GM12865 (cell line): ENCODE measurements around the gene CBLN1.

Source experiments
- DNase-seq: peaks from one replicate; pipeline ENCODE4 v3.0.0; 2010; ENCODE audit warnings: low read depth
- H3K4me3 ChIP-seq: 2 replicates; pipeline ENCODE4 v1.5.1; 2011; ENCODE audit warnings: mild to moderate bottlenecking, low read depth, low read length, control low read depth
- CTCF ChIP-seq: IDR thresholded peaks from 2 replicates; pipeline ENCODE4 v1.5.1; 2011; ENCODE audit warnings: low read length, control low read depth, low read depth, inconsistent platforms; ENCODE audit not compliant: insufficient read depth; ENCODE audit errors: missing control alignments

Gene CBLN1

DNA sequence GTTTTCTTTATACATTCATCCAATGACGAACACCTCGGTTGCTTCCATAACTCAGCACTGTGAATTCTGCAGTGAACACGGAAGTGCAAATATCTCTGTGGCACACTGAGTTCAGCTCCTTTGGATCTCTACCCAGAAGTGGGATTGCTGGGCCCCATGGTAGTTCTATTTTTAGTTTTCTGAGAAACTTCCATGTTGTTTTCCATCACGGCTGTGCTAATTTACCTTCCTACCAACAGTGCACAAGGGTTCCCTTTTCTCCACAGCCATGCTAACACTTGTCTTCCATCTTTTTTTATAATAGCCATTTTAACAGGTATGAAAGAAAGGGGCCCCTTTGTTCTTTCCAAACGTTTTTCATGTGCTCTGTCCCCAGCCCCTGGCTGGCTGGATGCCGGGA lies 30.2 kb upstream of the CBLN1 start:
- DNase-seq: no peak
- TF ChIP-seq CTCF: no peak
- H3K4me3 ChIP-seq: no peak overlapping the region

- no peak for DNase-seq
These were observed 25.5 kb upstream of the CBLN1 start for GRCh38 chr16:49307176-49307575.

DNA sequence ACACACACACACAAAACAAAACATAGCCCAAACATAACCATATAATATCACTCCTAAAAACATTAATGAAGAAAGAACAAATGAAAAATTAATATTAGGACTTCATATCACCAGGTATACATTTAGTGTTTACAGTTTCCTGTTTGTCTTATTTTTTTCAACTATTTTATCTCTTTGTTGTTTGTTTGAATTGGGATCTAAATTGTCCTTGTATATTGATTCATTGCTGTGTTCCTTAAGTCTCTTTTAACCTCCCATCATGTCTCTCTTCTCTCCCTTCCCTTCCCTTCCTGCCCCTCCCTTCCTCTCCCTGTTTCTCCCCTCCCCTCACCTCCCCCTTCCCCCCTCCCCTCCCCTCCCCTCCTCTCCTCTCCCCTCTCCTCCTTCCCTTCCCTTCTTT lies 23.8 kb upstream of the CBLN1 start:
- no peak for TF ChIP-seq CTCF
- DNase-seq: no peak
- H3K4me3 ChIP-seq: no peak overlapping the region

More at GRCh38 chr16:49307176-49307575, 25.5 kb upstream of the CBLN1 start:
- H3K4me3 ChIP-seq: no peak overlapping the region
- no peak for TF ChIP-seq CTCF

DNA sequence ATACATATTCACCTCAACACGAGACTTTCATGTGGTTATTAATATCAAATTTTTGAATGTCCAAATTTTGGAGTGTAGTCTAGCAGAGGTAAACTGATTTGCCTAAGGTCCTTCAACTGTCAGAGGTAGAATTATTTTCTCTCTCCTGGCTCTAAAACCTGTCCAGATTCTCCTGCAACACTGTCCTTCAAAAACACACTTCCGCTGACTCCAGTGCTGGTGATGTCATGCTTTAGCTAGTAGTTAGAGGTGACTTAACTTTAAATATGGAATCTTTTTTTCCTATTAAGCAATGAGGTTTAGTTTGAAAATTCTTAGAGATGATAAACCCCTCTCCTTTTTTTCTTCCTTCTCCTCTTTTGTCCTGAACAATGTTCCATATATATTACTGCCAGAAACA lies 10.8 kb upstream of the CBLN1 start:
- no peak overlapping the region for H3K4me3 ChIP-seq
- no peak for TF ChIP-seq CTCF
- no peak for DNase-seq

DNA sequence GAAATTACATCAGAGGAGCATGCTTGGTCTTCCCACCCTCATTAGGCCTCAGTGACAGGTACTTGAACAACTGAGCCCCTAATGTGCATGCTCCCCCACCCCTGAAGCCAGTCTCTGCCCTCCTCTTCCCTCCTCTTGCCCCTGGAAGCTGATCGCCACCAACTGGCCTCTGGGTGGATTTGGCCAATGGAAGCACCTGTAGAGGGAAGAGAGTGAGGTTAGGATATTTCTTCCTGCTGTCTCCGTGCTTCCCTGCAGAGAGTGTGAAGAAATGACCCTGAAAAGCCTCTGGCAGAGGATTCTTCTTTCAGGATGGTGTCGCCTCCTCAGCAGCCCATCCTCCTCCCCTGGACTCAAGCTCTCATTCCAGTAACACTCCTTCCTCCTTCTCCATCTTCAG lies 5.9 kb upstream of the CBLN1 start:
- no peak for TF ChIP-seq CTCF
- H3K4me3 ChIP-seq: no peak overlapping the region
- no peak for DNase-seq

GRCh38 chr16:49284962-49285361 lies 3.3 kb upstream of the CBLN1 start:
- no peak for DNase-seq
- TF ChIP-seq CTCF: no peak
- no peak overlapping the region for H3K4me3 ChIP-seq

DNA sequence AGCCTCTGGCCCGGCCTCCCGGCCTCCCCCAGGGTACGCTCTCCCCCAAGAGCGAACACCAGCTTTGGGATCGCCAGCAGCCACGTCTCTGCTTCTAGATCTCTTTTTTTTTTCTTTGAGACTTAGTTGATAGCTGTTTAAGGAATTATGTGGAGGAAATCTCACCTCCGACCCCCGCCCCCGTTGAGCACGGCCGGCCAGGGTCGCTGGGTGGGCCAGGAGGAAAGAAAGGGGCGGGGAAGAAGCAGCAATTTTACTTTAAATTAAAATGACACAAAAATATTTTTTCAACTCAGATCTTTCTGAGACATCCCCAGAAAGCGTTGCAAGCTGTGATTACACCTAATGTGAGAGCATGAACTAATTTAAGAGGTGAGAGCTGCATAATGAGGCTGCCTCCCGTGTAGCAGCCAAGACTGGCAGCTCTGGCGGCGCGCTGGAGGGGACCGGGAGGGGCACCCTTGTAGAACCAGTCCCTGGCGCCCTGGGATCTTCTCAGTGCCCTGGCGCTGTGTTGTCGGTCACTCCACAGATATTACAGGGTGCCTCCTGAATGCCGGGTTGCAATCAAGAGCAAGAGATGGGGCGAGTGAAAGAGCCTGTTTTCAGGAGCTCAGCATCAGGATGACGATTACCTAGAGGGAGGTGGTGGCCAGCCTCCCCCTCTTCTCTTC lies 1.9 kb upstream of the CBLN1 start:
- H3K4me3 ChIP-seq: no peak overlapping the region
- DNase-seq: no peak
- TF ChIP-seq CTCF: no peak
